ENCODE measurements around the gene BCLAF3. TPM values are rescaled to one million over a fixed set of nuclear protein-coding genes. Genes with fewer than 3 reads are reported as not detected.

BCLAF3 gene
- total RNA-seq, 6 experiments from 2014 or later, result 3.7 to 5.0 (median 4.7) TPM

DNA sequence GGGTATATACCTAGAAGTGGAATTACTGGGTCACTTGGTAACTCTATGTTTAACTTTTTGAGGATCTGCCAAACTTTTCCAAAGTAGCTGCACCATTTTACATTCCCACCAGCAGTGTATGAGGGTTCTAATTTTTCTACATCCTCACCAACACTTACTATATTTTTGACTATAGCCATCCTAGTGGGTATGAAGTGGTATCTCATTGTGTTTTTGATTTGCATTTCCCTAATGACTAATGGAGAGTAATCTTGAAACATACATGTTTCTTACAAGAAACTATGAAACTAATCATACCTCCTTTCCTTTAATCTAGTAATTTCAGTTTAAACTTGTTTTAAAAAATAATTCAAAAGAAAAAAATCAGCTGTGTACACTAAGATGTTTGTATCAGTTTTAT, 17.9 kb downstream of the BCLAF3 start:
- H3K4me1 Mint-ChIP-seq (ENCODE audit: low read depth), result no peaks in the 10 kb centered on the region
- H3K27me3 Mint-ChIP-seq (ENCODE audit: insufficient read depth), result no peaks in the 10 kb centered on the region; the same call in none of the 2 replicates
- 0 out of 2 replicates have a peak, but pooled peaks cover 2% of the 10 kb centered on the region for H3K9me3 Mint-ChIP-seq
- TF ChIP-seq, protein P1, sequence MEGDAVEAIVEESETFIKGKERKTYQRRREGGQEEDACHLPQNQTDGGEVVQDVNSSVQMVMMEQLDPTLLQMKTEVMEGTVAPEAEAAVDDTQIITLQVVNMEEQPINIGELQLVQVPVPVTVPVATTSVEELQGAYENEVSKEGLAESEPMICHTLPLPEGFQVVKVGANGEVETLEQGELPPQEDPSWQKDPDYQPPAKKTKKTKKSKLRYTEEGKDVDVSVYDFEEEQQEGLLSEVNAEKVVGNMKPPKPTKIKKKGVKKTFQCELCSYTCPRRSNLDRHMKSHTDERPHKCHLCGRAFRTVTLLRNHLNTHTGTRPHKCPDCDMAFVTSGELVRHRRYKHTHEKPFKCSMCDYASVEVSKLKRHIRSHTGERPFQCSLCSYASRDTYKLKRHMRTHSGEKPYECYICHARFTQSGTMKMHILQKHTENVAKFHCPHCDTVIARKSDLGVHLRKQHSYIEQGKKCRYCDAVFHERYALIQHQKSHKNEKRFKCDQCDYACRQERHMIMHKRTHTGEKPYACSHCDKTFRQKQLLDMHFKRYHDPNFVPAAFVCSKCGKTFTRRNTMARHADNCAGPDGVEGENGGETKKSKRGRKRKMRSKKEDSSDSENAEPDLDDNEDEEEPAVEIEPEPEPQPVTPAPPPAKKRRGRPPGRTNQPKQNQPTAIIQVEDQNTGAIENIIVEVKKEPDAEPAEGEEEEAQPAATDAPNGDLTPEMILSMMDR (IDR thresholded peaks at IDR 0.05), result no peak
- no peak overlapping the region for H3K4me3 Mint-ChIP-seq
- no peak for DNase-seq
- peaks cover 17% of the 10 kb centered on the region for H3K36me3 Mint-ChIP-seq (ENCODE audit: low read depth)
- no peak overlapping the region for H3K27ac Mint-ChIP-seq

DNA sequence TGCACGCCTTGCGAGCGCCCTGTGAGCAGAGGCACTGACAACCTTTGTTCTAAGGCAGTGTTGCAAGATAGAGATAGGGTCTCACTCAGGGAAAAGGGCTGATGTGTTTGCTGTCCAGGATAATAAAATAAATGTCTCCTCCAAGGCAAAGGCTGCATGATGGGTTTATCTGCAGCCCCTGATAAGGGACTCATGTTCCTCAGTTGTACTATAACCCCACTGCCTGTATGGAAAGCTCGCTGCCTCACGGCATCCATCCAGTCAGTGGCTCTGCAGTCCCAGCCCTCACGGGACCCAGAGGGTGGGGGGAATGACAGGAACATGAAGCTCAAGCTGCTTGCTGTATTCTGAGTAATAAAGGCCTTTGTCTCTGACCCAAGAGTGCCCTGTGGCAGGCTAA, 22.6 kb downstream of the BCLAF3 start:
- DNase-seq, result no peak
- Mint-ChIP-seq H3K36me3 (ENCODE audit: low read depth) (peaks cover 6% of the 10 kb centered on the region; the same call in 1 of the 2 replicates), H3K27me3 (ENCODE audit: insufficient read depth) (no peaks in the 10 kb centered on the region; the same call in 1 of the 2 replicates), H3K4me3 (no peak overlapping the region), H3K9me3 (no peaks in the 10 kb centered on the region), H3K4me1 (ENCODE audit: low read depth) (no peaks in the 10 kb centered on the region), H3K27ac (no peak overlapping the region)
- TF ChIP-seq, protein P1 (IDR thresholded peaks at IDR 0.05), result no peak

DNA sequence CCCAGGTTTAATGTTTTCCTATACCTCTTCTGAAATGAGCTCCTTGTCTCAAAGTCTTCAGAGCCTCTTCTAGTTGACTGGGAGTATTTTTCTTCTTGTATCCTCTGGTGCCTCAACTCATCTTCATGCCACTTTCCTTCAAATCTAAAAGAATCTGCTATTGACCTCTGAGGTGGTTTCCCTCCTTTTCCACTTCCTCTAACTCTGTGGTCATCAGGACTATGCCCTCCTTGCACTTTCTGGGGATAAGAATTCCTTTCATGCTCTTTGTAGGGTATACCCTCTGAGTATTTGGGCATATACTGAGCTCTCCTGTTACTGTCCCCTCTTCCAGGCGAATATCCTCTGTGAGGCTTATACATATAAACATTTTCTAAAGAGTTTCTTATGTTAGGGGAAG, 24.8 kb downstream of the BCLAF3 start:
- H3K4me1 Mint-ChIP-seq (ENCODE audit: low read depth), result no peaks in the 10 kb centered on the region
- H3K36me3 Mint-ChIP-seq (ENCODE audit: low read depth), result peaks cover 6% of the 10 kb centered on the region; the same call in 1 of the 2 replicates
- no peaks in the 10 kb centered on the region; the same call in 1 of the 2 replicates for H3K27me3 Mint-ChIP-seq (ENCODE audit: insufficient read depth)
- no peak overlapping the region for H3K4me3 Mint-ChIP-seq
- DNase-seq, result no peak
- no peak overlapping the region for H3K27ac Mint-ChIP-seq
- no peaks in the 10 kb centered on the region for H3K9me3 Mint-ChIP-seq
- TF ChIP-seq, protein P1 (IDR thresholded peaks at IDR 0.05), result no peak

DNA sequence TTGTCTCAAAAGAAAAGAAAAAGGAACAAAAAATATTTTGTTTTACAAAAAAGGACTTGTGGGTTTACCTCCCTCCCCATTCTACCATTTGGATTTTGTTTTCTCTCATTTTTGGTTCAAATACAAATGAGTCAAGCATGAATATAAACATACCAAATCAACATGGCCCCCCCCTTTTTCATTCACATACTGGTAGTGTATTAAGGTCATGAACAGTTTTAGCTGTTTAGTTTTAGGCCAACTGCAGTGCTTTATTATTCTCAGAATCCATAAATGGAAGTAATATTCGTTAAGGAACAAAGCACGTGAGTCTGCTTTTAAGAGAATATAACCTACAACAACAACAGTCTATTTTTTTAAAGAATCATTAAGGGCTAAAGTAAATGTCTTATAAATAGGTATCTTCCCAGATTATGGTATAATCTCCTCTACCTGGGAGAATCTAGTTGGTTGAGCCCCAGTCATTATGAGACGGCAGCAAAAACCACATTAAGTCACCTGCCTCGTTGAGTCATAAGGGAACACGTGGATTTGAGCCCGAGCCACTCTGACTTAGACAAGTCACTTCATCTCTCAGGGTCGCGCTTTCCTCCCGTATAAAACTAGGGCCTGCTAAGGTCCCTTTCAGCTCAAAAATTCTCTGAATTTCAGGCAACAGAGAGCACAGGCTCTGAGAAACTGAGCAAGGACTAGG, 26.7 kb downstream of the BCLAF3 start:
- H3K36me3 Mint-ChIP-seq (ENCODE audit: low read depth), result peaks cover 6% of the 10 kb centered on the region; the same call in 1 of the 2 replicates
- H3K9me3 Mint-ChIP-seq, result no peaks in the 10 kb centered on the region
- H3K4me1 Mint-ChIP-seq (ENCODE audit: low read depth), result peaks cover 2% of the 10 kb centered on the region; the same call in 1 of the 2 replicates
- DNase-seq, result no peak
- no peak overlapping the region for H3K27ac Mint-ChIP-seq
- TF ChIP-seq, protein P1 (IDR thresholded peaks at IDR 0.05), result no peak
- no peaks in the 10 kb centered on the region for H3K27me3 Mint-ChIP-seq (ENCODE audit: insufficient read depth)
- H3K4me3 Mint-ChIP-seq, result no peak overlapping the region

DNA sequence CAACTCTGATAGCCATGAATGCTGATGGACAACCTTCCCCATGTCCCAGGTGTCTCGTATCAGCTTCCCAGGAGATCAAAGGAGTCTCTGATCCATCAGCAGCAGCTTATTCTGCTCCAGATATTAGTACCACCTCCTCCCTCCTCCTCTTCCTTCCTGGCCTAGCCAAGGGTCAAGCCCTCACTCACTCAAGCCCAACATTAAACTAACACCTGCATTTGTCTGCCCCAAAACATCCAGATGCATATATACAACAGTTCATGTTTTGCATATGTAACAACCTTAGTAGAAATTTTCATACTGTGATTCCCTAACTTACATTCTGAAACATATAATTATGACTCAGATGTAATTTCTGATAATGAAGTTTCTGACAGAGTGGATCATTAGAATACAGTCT, 29.9 kb downstream of the BCLAF3 start:
- H3K27me3 Mint-ChIP-seq (ENCODE audit: insufficient read depth), result no peaks in the 10 kb centered on the region
- peaks cover 6% of the 10 kb centered on the region; the same call in 1 of the 2 replicates for H3K36me3 Mint-ChIP-seq (ENCODE audit: low read depth)
- peaks cover 7% of the 10 kb centered on the region; the same call in 1 of the 2 replicates for H3K4me1 Mint-ChIP-seq (ENCODE audit: low read depth)
- no peak for DNase-seq
- TF ChIP-seq, protein P1 (IDR thresholded peaks at IDR 0.05), result no peak
- no peak overlapping the region for H3K27ac Mint-ChIP-seq
- H3K4me3 Mint-ChIP-seq, result no peak overlapping the region
- no peaks in the 10 kb centered on the region for H3K9me3 Mint-ChIP-seq

Data from HFFc6 (cell line).